Adrenal gland (tissue), 5 donors: ENCODE data around the gene RNF214.

Source experiments
- POLR2A ChIP-seq, 2 donors: fragments of 450-650 bp; IDR thresholded peaks; one replicate each; pipeline ENCODE4 v1.6.1; 2017; ENCODE audit warnings: antibody characterized with exemption in 2 of 2, mild to moderate bottlenecking in 2 of 2, moderate library complexity in 1 of 2
- TF ChIP-seq, protein P1 (sequence below), 6 experiments: fragments of 450-650 bp in 4 of 6; fragments of 200-600 bp in 2 of 6; sonication (generic) in 1 of 6; IDR thresholded peaks; 1 replicate in 5 of 6; 2 replicates in 1 of 6; pipeline versions ENCODE4 v1.5.1 to v1.8.0; 2016 to 2021; ENCODE audit warnings: antibody characterized with exemption in 6 of 6, mild to moderate bottlenecking in 2 of 6, moderate library complexity in 1 of 6
- donor health status: DM: no; HTN: no; CAD: no.

DNA sequence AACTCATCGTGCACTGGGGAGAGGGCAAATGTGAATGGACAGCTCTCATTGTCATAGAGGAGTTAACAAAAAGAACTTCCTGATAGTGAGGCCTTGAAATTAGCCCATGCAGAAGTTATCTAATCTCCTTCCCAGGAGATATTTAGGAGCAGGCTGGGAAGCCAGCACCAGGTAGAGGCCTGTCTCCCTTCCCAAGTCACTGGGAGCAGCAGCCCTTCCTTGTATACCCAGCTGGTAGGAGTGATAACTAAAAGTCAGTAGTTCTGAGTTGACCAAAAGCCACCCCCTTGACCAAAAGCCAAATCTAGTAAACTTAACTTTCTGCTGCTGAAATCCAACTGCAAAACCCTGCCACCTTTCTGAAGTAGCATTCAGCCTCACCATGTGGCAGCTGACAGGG is 57.3 kb downstream of the RNF214 start:
- TF ChIP-seq POLR2A (IDR thresholded peaks at IDR 0.05) = no peak
- TF ChIP-seq, protein P1, sequence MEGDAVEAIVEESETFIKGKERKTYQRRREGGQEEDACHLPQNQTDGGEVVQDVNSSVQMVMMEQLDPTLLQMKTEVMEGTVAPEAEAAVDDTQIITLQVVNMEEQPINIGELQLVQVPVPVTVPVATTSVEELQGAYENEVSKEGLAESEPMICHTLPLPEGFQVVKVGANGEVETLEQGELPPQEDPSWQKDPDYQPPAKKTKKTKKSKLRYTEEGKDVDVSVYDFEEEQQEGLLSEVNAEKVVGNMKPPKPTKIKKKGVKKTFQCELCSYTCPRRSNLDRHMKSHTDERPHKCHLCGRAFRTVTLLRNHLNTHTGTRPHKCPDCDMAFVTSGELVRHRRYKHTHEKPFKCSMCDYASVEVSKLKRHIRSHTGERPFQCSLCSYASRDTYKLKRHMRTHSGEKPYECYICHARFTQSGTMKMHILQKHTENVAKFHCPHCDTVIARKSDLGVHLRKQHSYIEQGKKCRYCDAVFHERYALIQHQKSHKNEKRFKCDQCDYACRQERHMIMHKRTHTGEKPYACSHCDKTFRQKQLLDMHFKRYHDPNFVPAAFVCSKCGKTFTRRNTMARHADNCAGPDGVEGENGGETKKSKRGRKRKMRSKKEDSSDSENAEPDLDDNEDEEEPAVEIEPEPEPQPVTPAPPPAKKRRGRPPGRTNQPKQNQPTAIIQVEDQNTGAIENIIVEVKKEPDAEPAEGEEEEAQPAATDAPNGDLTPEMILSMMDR (IDR thresholded peaks at IDR 0.05) = no peak
